Muscle layer of colon (tissue), 2 donors: ENCODE measurements around the gene LIX1L.

Experiments
- H3K27ac ChIP-seq: one replicate; pipeline ENCODE4 v1.7.0; 2013; ENCODE audit warnings: low read depth, mild to moderate bottlenecking, low read length, moderate library complexity
- H3K27me3 ChIP-seq, 2 donors: one replicate each; pipeline ENCODE4 v1.7.0; 2013; ENCODE audit warnings: low read length in 2 of 2, mild to moderate bottlenecking in 2 of 2; ENCODE audit not compliant: insufficient read depth in 2 of 2, control insufficient read depth in 1 of 2
- H3K36me3 ChIP-seq: one replicate; pipeline ENCODE4 v1.7.0; 2013; ENCODE audit warnings: mild to moderate bottlenecking, low read length; ENCODE audit not compliant: insufficient read depth
- H3K4me1 ChIP-seq: one replicate; pipeline ENCODE4 v1.7.0; 2013; ENCODE audit warnings: mild to moderate bottlenecking, low read length; ENCODE audit not compliant: insufficient read depth
- H3K4me3 ChIP-seq, 2 donors: one replicate each; pipeline ENCODE4 v1.7.0; 2013; ENCODE audit warnings: low read length in 2 of 2, low read depth in 1 of 2, mild to moderate bottlenecking in 1 of 2, moderate library complexity in 1 of 2
- H3K9ac ChIP-seq: one replicate; pipeline ENCODE4 v1.7.0; 2013; ENCODE audit warnings: low read length
- H3K9me3 ChIP-seq: one replicate; pipeline ENCODE4 v1.7.0; 2013; ENCODE audit warnings: mild to moderate bottlenecking, low read length
- donor health status: abdominal sarcoma.
- donor health status: Adenocarcinoma of cecum.

LIX1L gene

GRCh38 chr1:145960468-145961108 lies 2.8 kb upstream of the LIX1L start:
- H3K36me3 ChIP-seq = no peaks in the 10 kb centered on the region
- no peaks in the 10 kb centered on the region for H3K9me3 ChIP-seq
- peak overlapping the region; percentile 89 for H3K27ac ChIP-seq
- H3K9ac ChIP-seq = peak overlapping the region; percentile 89
- H3K4me1 ChIP-seq = peaks cover 56% of the 10 kb centered on the region
- H3K4me3 ChIP-seq = peak overlapping the region; percentile 63 to 94
- no peaks in the 10 kb centered on the region for H3K27me3 ChIP-seq

- Histone ChIP-seq H3K27ac (peak overlapping the region; percentile 89), H3K4me1 (peaks cover 57% of the 10 kb centered on the region)
These were observed 2.2 kb upstream of the LIX1L start for GRCh38 chr1:145959957-145960467.

GRCh38 chr1:145959333-145959732 lies 1.5 kb upstream of the LIX1L start:
- no peak overlapping the region for H3K4me3 ChIP-seq
- no peaks in the 10 kb centered on the region for H3K27me3 ChIP-seq
- peaks cover 63% of the 10 kb centered on the region for H3K4me1 ChIP-seq
- H3K27ac ChIP-seq = peak overlapping the region; percentile 89
- H3K9me3 ChIP-seq = no peaks in the 10 kb centered on the region
- no peak overlapping the region for H3K9ac ChIP-seq
- H3K36me3 ChIP-seq = no peaks in the 10 kb centered on the region

More at GRCh38 chr1:145959957-145960467, 2.2 kb upstream of the LIX1L start:
- H3K36me3 ChIP-seq = no peaks in the 10 kb centered on the region
- H3K9ac ChIP-seq = peak overlapping the region; percentile 14
- peak overlapping the region; percentile 63 to 94 for H3K4me3 ChIP-seq
- H3K27me3 ChIP-seq = no peaks in the 10 kb centered on the region
- no peaks in the 10 kb centered on the region for H3K9me3 ChIP-seq

- H3K4me3 ChIP-seq = no peak overlapping the region
- H3K36me3 ChIP-seq = no peaks in the 10 kb centered on the region
- no peaks in the 10 kb centered on the region for H3K9me3 ChIP-seq
- no peaks in the 10 kb centered on the region for H3K27me3 ChIP-seq
- H3K27ac ChIP-seq = peak overlapping the region; percentile 90
- H3K9ac ChIP-seq = no peak overlapping the region
- H3K4me1 ChIP-seq = peaks cover 64% of the 10 kb centered on the region
These were observed 917 bp upstream of the LIX1L start for GRCh38 chr1:145958734-145959133.

GRCh38 chr1:145956781-145957442 lies 905 bp downstream of the LIX1L start:
- Histone ChIP-seq H3K36me3 (no peaks in the 10 kb centered on the region), H3K4me1 (peaks cover 58% of the 10 kb centered on the region), H3K27me3 (no peaks in the 10 kb centered on the region), H3K27ac (peak overlapping the region; percentile 90), H3K9ac (peak overlapping the region; percentile 91), H3K9me3 (no peaks in the 10 kb centered on the region), H3K4me3 (peak overlapping the region; percentile 67 to 79)

- Histone ChIP-seq H3K4me3 (peak overlapping the region in 1 of 2 donors; percentile 67), H3K9ac (peak overlapping the region; percentile 91), H3K36me3 (no peaks in the 10 kb centered on the region), H3K27me3 (no peaks in the 10 kb centered on the region), H3K4me1 (peaks cover 58% of the 10 kb centered on the region), H3K9me3 (no peaks in the 10 kb centered on the region), H3K27ac (peak overlapping the region; percentile 90)
These were observed 1.5 kb downstream of the LIX1L start for GRCh38 chr1:145956361-145956760.

GRCh38 chr1:145955436-145955835 lies 2.4 kb downstream of the LIX1L start:
- peak overlapping the region; percentile 51 for H3K27ac ChIP-seq
- H3K4me1 ChIP-seq = peaks cover 58% of the 10 kb centered on the region
- H3K27me3 ChIP-seq = no peaks in the 10 kb centered on the region
- no peak overlapping the region for H3K9ac ChIP-seq
- no peaks in the 10 kb centered on the region for H3K9me3 ChIP-seq
- H3K4me3 ChIP-seq = peak overlapping the region in 1 of 2 donors; percentile 67
- H3K36me3 ChIP-seq = no peaks in the 10 kb centered on the region

- H3K27ac ChIP-seq = no peak overlapping the region
- H3K4me1 ChIP-seq = peaks cover 57% of the 10 kb centered on the region
- no peak overlapping the region for H3K4me3 ChIP-seq
These were observed 4.0 kb downstream of the LIX1L start for GRCh38 chr1:145953861-145954260.

GRCh38 chr1:145952903-145953302 lies 4.9 kb downstream of the LIX1L start:
- no peaks in the 10 kb centered on the region for H3K9me3 ChIP-seq
- H3K27ac ChIP-seq = no peak overlapping the region
- H3K4me3 ChIP-seq = no peak overlapping the region
- H3K27me3 ChIP-seq = no peaks in the 10 kb centered on the region
- no peak overlapping the region for H3K9ac ChIP-seq
- H3K4me1 ChIP-seq = peaks cover 52% of the 10 kb centered on the region
- no peaks in the 10 kb centered on the region for H3K36me3 ChIP-seq

More at GRCh38 chr1:145953861-145954260, 4.0 kb downstream of the LIX1L start:
- Histone ChIP-seq H3K9me3 (no peaks in the 10 kb centered on the region), H3K36me3 (no peaks in the 10 kb centered on the region), H3K27me3 (no peaks in the 10 kb centered on the region), H3K9ac (no peak overlapping the region)

- Histone ChIP-seq H3K36me3 (peaks cover 8% of the 10 kb centered on the region), H3K27me3 (no peaks in the 10 kb centered on the region), H3K9ac (no peak overlapping the region), H3K4me1 (peaks cover 49% of the 10 kb centered on the region), H3K9me3 (no peaks in the 10 kb centered on the region), H3K4me3 (no peak overlapping the region), H3K27ac (no peak overlapping the region)
These were observed 6.3 kb downstream of the LIX1L start for GRCh38 chr1:145951526-145951925.

GRCh38 chr1:145949219-145949618 lies 8.6 kb downstream of the LIX1L start:
- Histone ChIP-seq H3K4me3 (no peak overlapping the region), H3K36me3 (peaks cover 10% of the 10 kb centered on the region), H3K9ac (no peak overlapping the region), H3K9me3 (no peaks in the 10 kb centered on the region), H3K27me3 (no peaks in the 10 kb centered on the region), H3K27ac (no peak overlapping the region), H3K4me1 (peaks cover 26% of the 10 kb centered on the region)
